HEK293T (cell line): Measurements from ENCODE around the gene CCDC201.

ENCODE experiments used
- ELF4 ChIP-seq: fragments of 450-650 bp; IDR thresholded peaks from 2 replicates; pipeline ENCODE4 v1.6.1; 2017; ENCODE audit warnings: antibody characterized with exemption
- SP1 ChIP-seq: fragments of 450-650 bp; IDR thresholded peaks from 2 replicates; pipeline ENCODE4 v1.6.1; 2017

- no peak for TF ChIP-seq SP1
- no peak for TF ChIP-seq ELF4
Measured at GRCh38 chr7:45886931-45887667, 14.2 kb upstream of the CCDC201 start.
